IMR-90 (cell line): Measurements from ENCODE around the gene MUSTN1. TPM values are rescaled to one million over a fixed set of nuclear protein-coding genes. Genes with fewer than 3 reads are reported as not detected.

Experiments
- ATAC-seq: fragments of 200-7000 bp; cut with Tn5 transposase; 2 replicates; pipeline ENCODE4 v1.9.1; 2020; ENCODE audit warnings: low read depth, mild to moderate bottlenecking, moderate library complexity
- BruUV-seq: library from RNA; stranded (reverse); fragments of 400-500 nt; replicated peaks from 2 replicates; lab custom pipeline; 2021; lab: Mats Ljungman, UMichigan
- CTCF ChIA-PET: fragments of 300-600 bp; formaldehyde crosslinking; extraction: SDS; loops from one replicate; lab custom pipeline; 2021; ENCODE audit warnings: antibody characterized with exemption; lab: Yijun Ruan, JAX
- POLR2A ChIA-PET: fragments of 300-600 bp; sonication (Branson Sonifier 250); formaldehyde crosslinking; loops from one replicate; lab custom pipeline; 2022; ENCODE audit warnings: antibody characterized with exemption; ENCODE audit not compliant: unreplicated experiment; lab: Charles Lee
- DNase-seq: peaks from one replicate; pipeline ENCODE4 v3.0.0; 2013
- H2AFZ ChIP-seq: replicated peaks from 2 replicates; pipeline ENCODE3; 2013; ENCODE audit warnings: low read length, mild to moderate bottlenecking; ENCODE audit not compliant: poor library complexity
- H2AK5ac ChIP-seq: 2 replicates; pipeline ENCODE4 v1.6.1; 2013; ENCODE audit warnings: low read depth, low read length, inconsistent platforms
- H2AK9ac ChIP-seq: replicated peaks from 2 replicates; pipeline ENCODE3; 2013; ENCODE audit warnings: mild to moderate bottlenecking, low read depth, low read length, moderate library complexity; ENCODE audit not compliant: poor library complexity
- H2BK120ac ChIP-seq: 2 replicates; pipeline ENCODE4 v1.6.1; 2013; ENCODE audit warnings: low read depth, low read length, inconsistent platforms
- H2BK15ac ChIP-seq: 3 replicates; pipeline ENCODE4 v1.6.1; 2013; ENCODE audit warnings: low read depth, low read length, inconsistent platforms
- H2BK20ac ChIP-seq: 2 replicates; pipeline ENCODE4 v1.6.1; 2013; ENCODE audit warnings: low read depth, mild to moderate bottlenecking, inconsistent platforms, low read length, moderate library complexity
- H2BK5ac ChIP-seq: 2 replicates; pipeline ENCODE4 v1.6.1; 2013; ENCODE audit warnings: mild to moderate bottlenecking, low read depth, low read length, inconsistent platforms; ENCODE audit not compliant: poor library complexity, severe bottlenecking
- H3K14ac ChIP-seq: replicated peaks from 2 replicates; pipeline ENCODE4 v1.6.1; 2013; ENCODE audit warnings: low read depth, low read length, inconsistent platforms
- H3K18ac ChIP-seq: 2 replicates; pipeline ENCODE4 v1.6.1; 2013; ENCODE audit warnings: low read depth, low read length, control low read depth
- H3K23ac ChIP-seq: 2 replicates; pipeline ENCODE4 v1.6.1; 2013; ENCODE audit warnings: low read depth, low read length, inconsistent platforms
- H3K27ac ChIP-seq: 2 replicates; pipeline ENCODE4 v1.5.1; 2013; ENCODE audit warnings: mild to moderate bottlenecking, control low read depth, low read length; ENCODE audit not compliant: insufficient read depth
- H3K27me3 ChIP-seq: 2 replicates; pipeline ENCODE4 v1.6.1; 2013; ENCODE audit warnings: low read length; ENCODE audit not compliant: control insufficient read depth, insufficient read depth
- H3K36me3 ChIP-seq: 2 replicates; pipeline ENCODE4 v1.6.1; 2013; ENCODE audit warnings: low read length, mixed read lengths; ENCODE audit not compliant: control insufficient read depth, insufficient read depth
- H3K4ac ChIP-seq: 2 replicates; pipeline ENCODE4 v1.6.1; 2013; ENCODE audit warnings: low read depth, low read length, inconsistent platforms
- H3K4me1 ChIP-seq: 2 replicates; pipeline ENCODE4 v1.6.1; 2013; ENCODE audit warnings: low read length, mixed read lengths; ENCODE audit not compliant: control insufficient read depth, insufficient read depth
- H3K4me2 ChIP-seq: 2 replicates; pipeline ENCODE4 v1.6.1; 2013; ENCODE audit warnings: low read depth, mild to moderate bottlenecking, control low read depth, low read length, moderate library complexity
- H3K4me3 ChIP-seq: 2 replicates; pipeline ENCODE4 v1.5.1; 2013; ENCODE audit warnings: low read depth, mild to moderate bottlenecking, control low read depth, low read length, moderate library complexity; ENCODE audit not compliant: insufficient read depth
- H3K56ac ChIP-seq: 2 replicates; pipeline ENCODE4 v1.6.1; 2013; ENCODE audit warnings: low read length, inconsistent platforms; ENCODE audit not compliant: insufficient read depth; ENCODE audit errors: extremely low read depth
- H3K79me1 ChIP-seq, 2 experiments: 2 replicates each; pipeline ENCODE4 v1.6.1; 2013; ENCODE audit warnings: low read length in 2 of 2, inconsistent platforms in 1 of 2, low read depth in 1 of 2
- H3K9ac ChIP-seq: 2 replicates; pipeline ENCODE4 v1.6.1; 2013; ENCODE audit warnings: low read depth, low read length, control low read depth
- H3K9me1 ChIP-seq: 2 replicates; pipeline ENCODE4 v1.6.1; 2013; ENCODE audit warnings: low read length, inconsistent platforms; ENCODE audit not compliant: insufficient read depth
- H3K9me3 ChIP-seq: 2 replicates; pipeline ENCODE4 v1.6.1; 2013; ENCODE audit warnings: low read length; ENCODE audit not compliant: control insufficient read depth, insufficient read depth
- H4K20me1 ChIP-seq: 2 replicates; pipeline ENCODE4 v1.6.1; 2013; ENCODE audit warnings: low read length, inconsistent platforms; ENCODE audit not compliant: insufficient read depth
- H4K5ac ChIP-seq: 2 replicates; pipeline ENCODE4 v1.6.1; 2013; ENCODE audit warnings: mild to moderate bottlenecking, low read depth, low read length, control low read depth
- H4K8ac ChIP-seq, 2 experiments: 2 replicates each; pipeline ENCODE4 v1.6.1; 2013; ENCODE audit warnings: low read depth in 2 of 2, low read length in 2 of 2, control low read depth in 1 of 2, inconsistent platforms in 1 of 2
- H4K91ac ChIP-seq: 2 replicates; pipeline ENCODE4 v1.6.1; 2013; ENCODE audit warnings: low read depth, low read length, inconsistent platforms; ENCODE audit not compliant: insufficient read depth
- BHLHE40 ChIP-seq: fragments of 150-350 bp; IDR thresholded peaks from 2 replicates; pipeline ENCODE4 v1.6.1; 2016; ENCODE audit warnings: mild to moderate bottlenecking, low read depth, low read length
- CEBPB ChIP-seq: IDR thresholded peaks from 2 replicates; pipeline ENCODE4 v1.6.1; 2012; ENCODE audit warnings: low read depth, low read length, improper control_type of control experiment
- CHD1 ChIP-seq: IDR thresholded peaks from 2 replicates; pipeline ENCODE4 v1.6.1; 2012; ENCODE audit warnings: low read depth, low read length, improper control_type of control experiment
- FOS ChIP-seq: fragments of 150-350 bp; IDR thresholded peaks from 2 replicates; pipeline ENCODE4 v1.6.1; 2016; ENCODE audit warnings: low read depth, low read length
- MAFK ChIP-seq: IDR thresholded peaks from 2 replicates; pipeline ENCODE4 v1.6.1; 2012; ENCODE audit warnings: low read depth, low read length, improper control_type of control experiment
- MAZ ChIP-seq: IDR thresholded peaks from 2 replicates; pipeline ENCODE4 v1.6.1; 2012; ENCODE audit warnings: low read depth, mild to moderate bottlenecking, low read length, improper control_type of control experiment, moderate library complexity, borderline replicate concordance
- MXI1 ChIP-seq: IDR thresholded peaks from 2 replicates; pipeline ENCODE4 v1.6.1; 2012; ENCODE audit warnings: low read depth, mild to moderate bottlenecking, low read length, moderate library complexity, borderline replicate concordance
- NFE2L2 ChIP-seq: fragments of 150-350 bp; IDR thresholded peaks from 2 replicates; pipeline ENCODE4 v1.6.1; 2016; ENCODE audit warnings: low read depth, mild to moderate bottlenecking, low read length
- RAD21 ChIP-seq: IDR thresholded peaks from 2 replicates; pipeline ENCODE4 v1.6.1; 2012; ENCODE audit warnings: low read length, improper control_type of control experiment
- RCOR1 ChIP-seq: IDR thresholded peaks from 2 replicates; pipeline ENCODE4 v1.6.1; 2012; ENCODE audit warnings: mild to moderate bottlenecking, low read length, improper control_type of control experiment; ENCODE audit not compliant: insufficient replicate concordance
- RFX5 ChIP-seq: IDR thresholded peaks from 2 replicates; pipeline ENCODE4 v1.8.0; 2012; ENCODE audit warnings: low read depth, mild to moderate bottlenecking, low read length, moderate library complexity
- WGBS, 2 experiments: methylation state at CpG; one replicate each; pipeline versions ENCODE4 v1.1.5 to v1.1.7; 2013; ENCODE audit warnings: missing lambda C conversion rate in 2 of 2; ENCODE audit not compliant: insufficient read length in 1 of 2; ENCODE audit errors: extremely low coverage in 2 of 2; 5-methylcytosine and 5-hydroxymethylcytosine counted together
- dilution Hi-C: fragments of 300-500 bp; cut with HindIII; formaldehyde crosslinking; loops from one replicate; pipeline ENCODE4 v1.14.3; 2018; ENCODE audit warnings: low sequenced_read_pairs; ENCODE audit not compliant: unreplicated experiment
- in situ Hi-C: fragments of 300-500 bp; cut with MboI; formaldehyde crosslinking; loops from 3 replicates; pipeline ENCODE4 v1.14.3; 2019; ENCODE audit warnings: low sequenced_read_pairs, inconsistent platforms, mixed read lengths
- intact Hi-C: fragments of 100-400 bp; cut with micrococcal nuclease; formaldehyde crosslinking; loops from 2 replicates; pipeline ENCODE4 v1.10.0; 2022
- polyA plus RNA-seq, 3 experiments: library from polyadenylated mRNA; depleted of rRNA; stranded (reverse); fragments of >200 nt; gene quantifications; 2 replicates each; pipeline ENCODE4 v1.2.3, GENCODE V29; 2012; ENCODE audit warnings: low replicate concordance in 1 of 3
- total RNA-seq: library from RNA; depleted of rRNA; stranded (reverse); fragments of >200 nt; gene quantifications from 2 replicates; pipeline ENCODE4 v1.2.3, GENCODE V29; 2012
- TF ChIP-seq, protein P1 (sequence below): conservative IDR thresholded peaks from 2 replicates; pipeline ENCODE4 v1.5.1; 2012; ENCODE audit warnings: mild to moderate bottlenecking, low read depth, low read length, improper control_type of control experiment
- TF ChIP-seq, protein P2 (sequence below): fragments of 150-350 bp; IDR thresholded peaks from 2 replicates; pipeline ENCODE4 v1.6.1; 2016; ENCODE audit warnings: low read depth, mild to moderate bottlenecking, low read length, moderate library complexity, borderline replicate concordance

The MUSTN1 gene
- total and polyA plus RNA-seq, 2 of the 4 experiments (the other 2 are of a cell fraction), result not detected

- Histone ChIP-seq H3K23ac (no peak overlapping the region), H2BK5ac (no peak overlapping the region), H2AFZ (no peak overlapping the region), H4K20me1 (no peaks in the 10 kb centered on the region), H3K27ac (no peak overlapping the region), H2BK20ac (no peak overlapping the region), H3K4me3 (no peak overlapping the region), H3K14ac (no peak overlapping the region), H3K27me3 (peaks cover 43% of the 10 kb centered on the region), H3K4ac (no peak overlapping the region), H3K9me3 (no peaks in the 10 kb centered on the region), H3K18ac (no peak overlapping the region), H4K91ac (no peak overlapping the region), H2BK15ac (no peak overlapping the region), H2AK9ac (no peak overlapping the region), H3K4me2 (no peak overlapping the region), H2BK120ac (no peak overlapping the region), H4K8ac (no peak overlapping the region), H3K79me1 (no peaks in the 10 kb centered on the region), H3K9ac (no peak overlapping the region), H3K9me1 (no peaks in the 10 kb centered on the region; the same call in 1 of the 2 replicates), H2AK5ac (no peak overlapping the region), H3K36me3 (no peaks in the 10 kb centered on the region), H4K5ac (no peak overlapping the region), H3K56ac (no peak overlapping the region), H3K4me1 (no peaks in the 10 kb centered on the region)
- ChIA-PET POLR2A (no interaction called here), CTCF (no interaction called here)
- no TSS peak for BruUV-seq
- DNase-seq, result no peak
- intact Hi-C loops, result no loop called here
- TF ChIP-seq RAD21 (no peak), RCOR1 (no peak), MXI1 (no peak), RFX5 (no peak), CEBPB (no peak), FOS (no peak), CHD1 (no peak), MAZ (no peak), BHLHE40 (no peak), MAFK (no peak), NFE2L2 (no peak)
- TF ChIP-seq, protein P1, sequence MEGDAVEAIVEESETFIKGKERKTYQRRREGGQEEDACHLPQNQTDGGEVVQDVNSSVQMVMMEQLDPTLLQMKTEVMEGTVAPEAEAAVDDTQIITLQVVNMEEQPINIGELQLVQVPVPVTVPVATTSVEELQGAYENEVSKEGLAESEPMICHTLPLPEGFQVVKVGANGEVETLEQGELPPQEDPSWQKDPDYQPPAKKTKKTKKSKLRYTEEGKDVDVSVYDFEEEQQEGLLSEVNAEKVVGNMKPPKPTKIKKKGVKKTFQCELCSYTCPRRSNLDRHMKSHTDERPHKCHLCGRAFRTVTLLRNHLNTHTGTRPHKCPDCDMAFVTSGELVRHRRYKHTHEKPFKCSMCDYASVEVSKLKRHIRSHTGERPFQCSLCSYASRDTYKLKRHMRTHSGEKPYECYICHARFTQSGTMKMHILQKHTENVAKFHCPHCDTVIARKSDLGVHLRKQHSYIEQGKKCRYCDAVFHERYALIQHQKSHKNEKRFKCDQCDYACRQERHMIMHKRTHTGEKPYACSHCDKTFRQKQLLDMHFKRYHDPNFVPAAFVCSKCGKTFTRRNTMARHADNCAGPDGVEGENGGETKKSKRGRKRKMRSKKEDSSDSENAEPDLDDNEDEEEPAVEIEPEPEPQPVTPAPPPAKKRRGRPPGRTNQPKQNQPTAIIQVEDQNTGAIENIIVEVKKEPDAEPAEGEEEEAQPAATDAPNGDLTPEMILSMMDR, result no peak
- TF ChIP-seq, protein P2, sequence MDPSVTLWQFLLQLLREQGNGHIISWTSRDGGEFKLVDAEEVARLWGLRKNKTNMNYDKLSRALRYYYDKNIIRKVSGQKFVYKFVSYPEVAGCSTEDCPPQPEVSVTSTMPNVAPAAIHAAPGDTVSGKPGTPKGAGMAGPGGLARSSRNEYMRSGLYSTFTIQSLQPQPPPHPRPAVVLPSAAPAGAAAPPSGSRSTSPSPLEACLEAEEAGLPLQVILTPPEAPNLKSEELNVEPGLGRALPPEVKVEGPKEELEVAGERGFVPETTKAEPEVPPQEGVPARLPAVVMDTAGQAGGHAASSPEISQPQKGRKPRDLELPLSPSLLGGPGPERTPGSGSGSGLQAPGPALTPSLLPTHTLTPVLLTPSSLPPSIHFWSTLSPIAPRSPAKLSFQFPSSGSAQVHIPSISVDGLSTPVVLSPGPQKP, result no peak
- dilution Hi-C loops, result no loop called here
- in situ Hi-C loops, result no loop called here
- no peak for ATAC-seq
- WGBS, 2 experiments, result 78% methylated on average over 2 of the region's 6 CpGs; no CpG with 5 or more reads in 1 of the 2 experiments
These were observed 45.1 kb downstream of the MUSTN1 start for GRCh38 chr3:52789746-52790040.
